HG02973 (cell line): ENCODE results near the gene PIWIL4.

Source experiments
- ATAC-seq: cut with Tn5 transposase; IDR thresholded peaks from one replicate; pipeline ENCODE4 v1.9.1; 2021; ENCODE audit warnings: moderate library complexity; ENCODE audit not compliant: unreplicated experiment

PIWIL4 gene

GRCh38 chr11:94661444-94661843 lies 94.3 kb downstream of the PIWIL4 start:
- no peak for ATAC-seq

- no peak for ATAC-seq
Measured at GRCh38 chr11:94662065-94662779, 95.1 kb downstream of the PIWIL4 start.

GRCh38 chr11:94662846-94663390 lies 95.8 kb downstream of the PIWIL4 start:
- ATAC-seq, result no peak

GRCh38 chr11:94664346-94664745 lies 97.2 kb downstream of the PIWIL4 start:
- ATAC-seq, result no peak

- ATAC-seq, result no peak
Measured at GRCh38 chr11:94665116-94665659, 98.0 kb downstream of the PIWIL4 start.

GRCh38 chr11:94666792-94667721 lies 99.9 kb downstream of the PIWIL4 start:
- ATAC-seq, result no peak

- ATAC-seq, result no peak
Measured at GRCh38 chr11:94668212-94668793, 101.1 kb downstream of the PIWIL4 start.

- ATAC-seq, result no peak
Measured at GRCh38 chr11:94669023-94669422, 101.9 kb downstream of the PIWIL4 start.
